Kidney (tissue), 14 donors: ENCODE data around the gene MT3. TPM values are rescaled to one million over a fixed set of nuclear protein-coding genes. Genes with fewer than 3 reads are reported as not detected.

Experiments used
- DNase-seq, 5 donors: peaks; one replicate each; pipeline ENCODE4 v3.0.0-alpha.2; 2013 to 2020
- FAIRE-seq: peaks from 2 replicates; lab custom pipeline; 2012; peaks lifted over from hg19 to GRCh38; lab: Jason Lieb, UNC
- H3K27ac ChIP-seq, 2 donors: one replicate each; pipeline ENCODE4 v1.7.0; 2013; ENCODE audit warnings: low read depth in 2 of 2, low read length in 2 of 2, inconsistent platforms in 1 of 2
- H3K27me3 ChIP-seq: one replicate; pipeline ENCODE4 v1.7.1; 2013; ENCODE audit warnings: low read length, inconsistent platforms; ENCODE audit not compliant: control insufficient read depth, insufficient read depth
- H3K36me3 ChIP-seq, 3 donors: one replicate each; pipeline versions ENCODE4 v1.7.0 to v1.7.1; 2013; ENCODE audit warnings: low read length in 3 of 3, control low read depth in 1 of 3, inconsistent platforms in 1 of 3; ENCODE audit not compliant: insufficient read depth in 3 of 3, control insufficient read depth in 2 of 3
- H3K4me1 ChIP-seq, 3 donors: one replicate each; pipeline versions ENCODE4 v1.7.0 to v1.7.1; 2013; ENCODE audit warnings: low read length in 3 of 3, inconsistent platforms in 1 of 3, low read depth in 1 of 3; ENCODE audit not compliant: control insufficient read depth in 2 of 3, insufficient read depth in 2 of 3
- H3K4me3 ChIP-seq, 3 donors: one replicate each; pipeline versions ENCODE4 v1.7.0 to v1.8.1; 2013; ENCODE audit warnings: low read length in 3 of 3, control low read depth in 1 of 3, inconsistent platforms in 1 of 3
- H3K9ac ChIP-seq, 3 donors: one replicate each; pipeline versions ENCODE4 v1.7.0 to v1.7.1; 2013; ENCODE audit warnings: low read length in 3 of 3, control low read depth in 1 of 3, inconsistent platforms in 1 of 3
- H3K9me3 ChIP-seq, 3 donors: one replicate each; pipeline versions ENCODE4 v1.7.0 to v1.7.1; 2013; ENCODE audit warnings: low read length in 3 of 3, control low read depth in 1 of 3, inconsistent platforms in 1 of 3; ENCODE audit not compliant: control insufficient read depth in 2 of 3, insufficient read depth in 1 of 3
- intact Hi-C: fragments of 100-400 bp; cut with DNase I; formaldehyde crosslinking; loops from one replicate; pipeline ENCODE4 v1.11.1; 2022
- polyA plus RNA-seq: library from polyadenylated mRNA; stranded (reverse); fragments of 350-450 nt; fragmentation: Illumina TruSeq; extraction: RNeasy Lipid Tissue Mini Kit (QIAGEN cat#74804); gene quantifications from one replicate; pipeline ENCODE4 v1.2.3, GENCODE V29; 2014; ENCODE audit warnings: low read depth, low replicate concordance; ENCODE audit not compliant: insufficient read depth
- total RNA-seq: library from RNA; stranded (reverse); fragmentation: NEBNext Ultra II Directional; extraction: Animal tissue kit (Norgen Biotek cat#: 25700); gene quantifications from one replicate; pipeline ENCODE4 v1.2.1, GENCODE V29; 2021
- TF ChIP-seq, protein P1 (sequence below): IDR thresholded peaks from 3 replicates; pipeline ENCODE4 v1.5.1; 2012; ENCODE audit warnings: mild to moderate bottlenecking, moderate library complexity, borderline replicate concordance; ENCODE audit not compliant: insufficient read depth; ENCODE audit errors: extremely low read depth
- donor health status: control.
- donor health status: control.
- donor health status: control.
- donor health status: control.
- donor health status: control.
- donor health status: DM: yes; HTN: yes; CAD: no.
- donor health status: Normal renal cell carcinoma (clear cell type).

MT3 gene
- total and polyA plus RNA-seq, 2 donors from 2014 or later = 25.5 TPM; not detected in 1

DNA sequence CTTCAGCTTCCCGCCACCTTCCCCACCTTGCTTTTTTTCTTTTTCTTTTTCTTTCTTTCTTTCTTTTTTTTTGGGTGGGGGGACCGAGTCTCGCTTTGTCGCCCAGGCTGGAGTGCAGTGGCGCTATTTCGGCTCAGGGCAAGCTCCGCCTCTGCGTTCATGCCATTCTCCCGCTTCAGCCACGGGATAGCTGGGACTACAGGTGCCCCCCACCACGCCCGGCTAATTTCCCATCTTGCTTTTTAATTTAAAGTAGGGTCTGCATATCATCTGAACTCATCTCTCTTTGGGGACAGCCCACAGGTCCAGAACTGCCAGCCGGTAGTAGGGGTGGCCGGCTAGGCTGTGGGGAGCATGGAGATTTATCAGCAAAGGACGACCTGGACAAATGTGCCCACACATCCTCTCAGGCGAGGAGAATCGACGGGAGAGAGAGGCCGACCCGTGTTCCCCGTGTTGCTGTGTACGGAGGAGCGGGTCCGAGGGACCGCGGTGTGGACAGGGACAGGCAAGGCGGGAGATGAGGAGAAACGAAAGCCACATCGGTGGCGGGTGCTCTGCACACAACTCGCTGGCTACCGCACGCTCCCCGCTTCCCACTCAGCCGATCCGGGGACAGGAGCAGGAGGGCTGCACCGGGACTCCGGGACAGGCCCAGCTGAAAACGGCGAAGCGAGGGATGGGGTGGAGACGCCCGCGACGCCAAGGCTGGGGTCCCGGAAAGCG is 45.5 kb downstream of the MT3 start:
- FAIRE-seq (no peak), DNase-seq (no peak)
- Histone ChIP-seq H3K9ac (no peak overlapping the region), H3K36me3 (no peaks in the 10 kb centered on the region), H3K27ac (no peak overlapping the region), H3K27me3 (peaks cover 67% of the 10 kb centered on the region), H3K4me3 (no peak overlapping the region), H3K4me1 (peaks cover 0 to 15% (median 0%) of the 10 kb centered on the region in 3 donors), H3K9me3 (no peaks in the 10 kb centered on the region)
- TF ChIP-seq, protein P1, sequence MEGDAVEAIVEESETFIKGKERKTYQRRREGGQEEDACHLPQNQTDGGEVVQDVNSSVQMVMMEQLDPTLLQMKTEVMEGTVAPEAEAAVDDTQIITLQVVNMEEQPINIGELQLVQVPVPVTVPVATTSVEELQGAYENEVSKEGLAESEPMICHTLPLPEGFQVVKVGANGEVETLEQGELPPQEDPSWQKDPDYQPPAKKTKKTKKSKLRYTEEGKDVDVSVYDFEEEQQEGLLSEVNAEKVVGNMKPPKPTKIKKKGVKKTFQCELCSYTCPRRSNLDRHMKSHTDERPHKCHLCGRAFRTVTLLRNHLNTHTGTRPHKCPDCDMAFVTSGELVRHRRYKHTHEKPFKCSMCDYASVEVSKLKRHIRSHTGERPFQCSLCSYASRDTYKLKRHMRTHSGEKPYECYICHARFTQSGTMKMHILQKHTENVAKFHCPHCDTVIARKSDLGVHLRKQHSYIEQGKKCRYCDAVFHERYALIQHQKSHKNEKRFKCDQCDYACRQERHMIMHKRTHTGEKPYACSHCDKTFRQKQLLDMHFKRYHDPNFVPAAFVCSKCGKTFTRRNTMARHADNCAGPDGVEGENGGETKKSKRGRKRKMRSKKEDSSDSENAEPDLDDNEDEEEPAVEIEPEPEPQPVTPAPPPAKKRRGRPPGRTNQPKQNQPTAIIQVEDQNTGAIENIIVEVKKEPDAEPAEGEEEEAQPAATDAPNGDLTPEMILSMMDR = no peak
- intact Hi-C loops = no loop called here

DNA sequence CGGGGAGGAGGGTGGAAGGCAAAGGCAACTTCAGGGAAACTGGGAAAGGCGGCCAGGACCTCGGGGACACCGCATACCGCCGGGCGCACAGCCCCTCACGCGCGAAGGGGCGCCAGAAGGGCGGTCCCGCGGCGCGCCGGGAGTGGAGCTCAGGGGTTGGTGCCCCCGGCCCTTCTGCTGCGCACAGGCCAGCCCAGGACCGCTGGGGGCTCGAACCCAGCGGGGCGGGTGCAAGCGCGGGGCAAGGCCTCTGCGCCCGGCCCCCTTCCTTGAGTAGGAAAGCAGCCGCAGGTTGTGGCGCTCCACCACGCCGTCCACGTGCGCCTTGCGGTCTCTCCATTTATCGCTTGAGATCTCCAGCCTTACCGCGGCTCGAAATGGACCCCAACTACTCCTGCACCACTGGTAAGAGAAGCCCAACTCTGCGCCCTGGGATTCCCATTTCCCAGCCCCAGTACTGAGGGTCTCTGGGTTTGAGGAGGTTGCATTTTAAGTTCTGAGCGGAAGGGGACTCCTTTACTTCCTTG is 46.2 kb downstream of the MT3 start:
- Histone ChIP-seq H3K27ac (no peak overlapping the region), H3K27me3 (peaks cover 72% of the 10 kb centered on the region), H3K4me3 (no peak overlapping the region), H3K4me1 (peaks cover 0 to 15% (median 0%) of the 10 kb centered on the region in 3 donors), H3K9me3 (no peaks in the 10 kb centered on the region), H3K36me3 (no peaks in the 10 kb centered on the region), H3K9ac (no peak overlapping the region)
- TF ChIP-seq, protein P1 = no peak
- no peak for FAIRE-seq
- no peak for DNase-seq
- intact Hi-C loops = no loop called here

- H3K27me3 ChIP-seq = peaks cover 75% of the 10 kb centered on the region
Measured at GRCh38 chr16:56636616-56637413, 47.5 kb downstream of the MT3 start.

More at GRCh38 chr16:56636616-56637413, 47.5 kb downstream of the MT3 start:
- TF ChIP-seq, protein P1 = no peak
- no peak overlapping the region for H3K27ac ChIP-seq
- peaks cover 0 to 14% (median 0%) of the 10 kb centered on the region in 3 donors for H3K4me1 ChIP-seq
- no peak overlapping the region for H3K9ac ChIP-seq
- no peaks in the 10 kb centered on the region for H3K9me3 ChIP-seq
- H3K36me3 ChIP-seq = no peaks in the 10 kb centered on the region
- FAIRE-seq (no peak), DNase-seq (no peak)
- no peak overlapping the region for H3K4me3 ChIP-seq
- intact Hi-C loops = no loop called here
